GM10266 (cell line): ENCODE measurements around the gene FHIT.

Experiments used
- DNase-seq: peaks from one replicate; pipeline ENCODE4 v3.0.0; 2012; ENCODE audit errors: extremely low spot score
- TF ChIP-seq, protein P1 (sequence below): IDR thresholded peaks from 2 replicates; pipeline ENCODE4 v1.5.1; 2012; ENCODE audit warnings: mild to moderate bottlenecking, low read depth; ENCODE audit not compliant: control insufficient read depth, insufficient read depth; ENCODE audit errors: missing control alignments

The FHIT gene

DNA sequence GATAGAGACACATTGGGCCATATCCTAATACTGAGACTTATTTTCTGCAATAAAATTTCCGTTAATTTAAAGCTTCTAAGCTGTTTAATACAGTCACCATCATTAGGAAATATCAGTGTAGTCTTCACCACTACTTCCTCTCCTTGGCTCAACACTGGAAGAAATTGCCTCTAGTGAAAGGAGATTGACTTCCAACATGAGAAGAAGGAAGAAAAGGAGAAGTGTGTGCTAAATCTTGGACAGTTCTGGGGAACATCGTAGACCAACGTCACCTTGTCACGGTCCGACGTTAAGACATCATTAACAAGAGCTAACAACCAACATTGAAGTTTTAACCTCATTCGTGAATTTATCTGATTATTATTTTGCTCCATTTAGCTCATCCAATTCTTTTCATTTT is 1214.4 kb downstream of the FHIT start:
- TF ChIP-seq, protein P1, sequence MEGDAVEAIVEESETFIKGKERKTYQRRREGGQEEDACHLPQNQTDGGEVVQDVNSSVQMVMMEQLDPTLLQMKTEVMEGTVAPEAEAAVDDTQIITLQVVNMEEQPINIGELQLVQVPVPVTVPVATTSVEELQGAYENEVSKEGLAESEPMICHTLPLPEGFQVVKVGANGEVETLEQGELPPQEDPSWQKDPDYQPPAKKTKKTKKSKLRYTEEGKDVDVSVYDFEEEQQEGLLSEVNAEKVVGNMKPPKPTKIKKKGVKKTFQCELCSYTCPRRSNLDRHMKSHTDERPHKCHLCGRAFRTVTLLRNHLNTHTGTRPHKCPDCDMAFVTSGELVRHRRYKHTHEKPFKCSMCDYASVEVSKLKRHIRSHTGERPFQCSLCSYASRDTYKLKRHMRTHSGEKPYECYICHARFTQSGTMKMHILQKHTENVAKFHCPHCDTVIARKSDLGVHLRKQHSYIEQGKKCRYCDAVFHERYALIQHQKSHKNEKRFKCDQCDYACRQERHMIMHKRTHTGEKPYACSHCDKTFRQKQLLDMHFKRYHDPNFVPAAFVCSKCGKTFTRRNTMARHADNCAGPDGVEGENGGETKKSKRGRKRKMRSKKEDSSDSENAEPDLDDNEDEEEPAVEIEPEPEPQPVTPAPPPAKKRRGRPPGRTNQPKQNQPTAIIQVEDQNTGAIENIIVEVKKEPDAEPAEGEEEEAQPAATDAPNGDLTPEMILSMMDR = no peak
- DNase-seq = no peak

DNA sequence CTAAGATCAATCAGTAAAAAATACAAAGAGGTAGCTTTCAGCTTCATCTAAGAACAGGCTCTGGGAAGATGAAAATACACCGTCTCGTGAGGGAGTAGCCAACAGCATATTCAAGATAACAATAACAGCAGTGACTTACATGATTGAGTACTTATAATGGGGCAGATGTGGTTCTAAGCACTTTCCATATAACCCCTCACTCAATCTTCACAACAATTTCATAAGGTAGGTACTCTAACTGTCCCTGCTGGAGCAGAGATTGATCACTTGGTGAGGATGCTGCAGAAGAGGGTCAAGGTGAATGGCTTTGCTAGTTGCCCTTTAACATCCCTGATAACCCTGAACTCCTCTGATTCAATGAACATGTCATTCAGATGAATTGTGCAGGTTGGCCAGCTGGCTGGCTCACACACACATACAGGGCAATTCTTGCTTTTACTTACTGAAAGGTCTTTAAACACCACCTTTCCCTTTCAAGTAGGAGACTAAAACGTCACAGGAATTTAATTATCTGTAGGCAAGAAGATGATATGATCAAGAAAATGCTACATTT is 1217.3 kb downstream of the FHIT start:
- DNase-seq = no peak

DNA sequence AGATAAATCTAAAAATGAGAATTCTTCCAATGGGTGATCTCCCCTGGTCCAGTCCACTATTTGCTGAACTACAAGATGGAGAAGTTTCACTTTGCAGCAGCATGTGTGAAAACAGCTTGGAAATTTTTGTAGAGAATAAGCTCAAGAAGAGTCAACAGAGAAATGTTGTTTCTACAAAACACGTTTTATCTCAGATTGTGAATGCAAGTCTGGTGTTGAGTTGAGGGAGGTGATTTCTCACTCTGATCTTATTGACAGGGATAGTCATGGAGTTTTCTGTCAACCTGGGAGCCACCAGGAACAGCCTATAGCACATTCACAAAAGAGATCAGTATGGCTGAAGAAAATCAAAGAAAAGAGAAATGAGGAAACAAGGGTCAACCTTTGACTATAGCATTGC is 1220.3 kb downstream of the FHIT start:
- TF ChIP-seq, protein P1 = no peak
- no peak for DNase-seq

More for the DNA sequence above, 1217.3 kb downstream of the FHIT start:
- TF ChIP-seq, protein P1 = no peak

DNA sequence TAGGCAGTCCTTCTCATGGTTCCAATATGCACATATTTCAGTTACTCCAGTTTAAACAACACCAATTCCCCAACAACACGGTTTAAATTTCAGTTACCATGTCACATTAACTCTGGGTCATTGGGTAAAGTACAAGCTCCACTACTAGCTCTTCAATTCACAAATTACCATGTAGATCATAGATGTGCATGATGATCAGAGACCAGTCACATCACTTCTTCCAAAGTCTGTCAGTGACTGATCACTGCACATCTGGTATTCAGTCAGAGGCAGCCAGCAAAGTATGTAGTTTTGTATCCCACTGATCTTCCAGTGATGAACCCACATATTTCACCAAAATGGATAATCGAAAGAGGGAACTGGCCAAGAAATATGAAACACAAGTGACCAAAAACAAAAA is 1223.0 kb downstream of the FHIT start:
- TF ChIP-seq, protein P1 = no peak
- no peak for DNase-seq

DNA sequence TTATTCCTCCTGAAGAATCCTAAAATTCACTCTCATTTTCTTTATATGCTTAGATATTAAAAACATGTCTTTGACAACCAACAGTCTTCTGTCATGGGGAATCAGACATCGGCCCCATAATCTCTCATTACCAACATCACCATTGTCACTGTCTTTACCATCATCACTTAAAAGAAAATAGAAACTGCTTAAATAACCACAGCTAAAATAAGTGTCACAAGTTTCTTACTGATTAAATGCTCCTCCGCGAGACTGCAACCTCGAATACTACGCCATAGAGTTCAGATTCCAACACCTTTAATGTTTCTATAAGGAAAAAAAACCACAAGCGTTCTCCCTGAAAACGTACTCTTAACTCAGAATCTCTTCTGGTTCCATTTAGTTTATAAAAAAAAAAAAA is 1223.9 kb downstream of the FHIT start:
- TF ChIP-seq, protein P1 = no peak
- no peak for DNase-seq

DNA sequence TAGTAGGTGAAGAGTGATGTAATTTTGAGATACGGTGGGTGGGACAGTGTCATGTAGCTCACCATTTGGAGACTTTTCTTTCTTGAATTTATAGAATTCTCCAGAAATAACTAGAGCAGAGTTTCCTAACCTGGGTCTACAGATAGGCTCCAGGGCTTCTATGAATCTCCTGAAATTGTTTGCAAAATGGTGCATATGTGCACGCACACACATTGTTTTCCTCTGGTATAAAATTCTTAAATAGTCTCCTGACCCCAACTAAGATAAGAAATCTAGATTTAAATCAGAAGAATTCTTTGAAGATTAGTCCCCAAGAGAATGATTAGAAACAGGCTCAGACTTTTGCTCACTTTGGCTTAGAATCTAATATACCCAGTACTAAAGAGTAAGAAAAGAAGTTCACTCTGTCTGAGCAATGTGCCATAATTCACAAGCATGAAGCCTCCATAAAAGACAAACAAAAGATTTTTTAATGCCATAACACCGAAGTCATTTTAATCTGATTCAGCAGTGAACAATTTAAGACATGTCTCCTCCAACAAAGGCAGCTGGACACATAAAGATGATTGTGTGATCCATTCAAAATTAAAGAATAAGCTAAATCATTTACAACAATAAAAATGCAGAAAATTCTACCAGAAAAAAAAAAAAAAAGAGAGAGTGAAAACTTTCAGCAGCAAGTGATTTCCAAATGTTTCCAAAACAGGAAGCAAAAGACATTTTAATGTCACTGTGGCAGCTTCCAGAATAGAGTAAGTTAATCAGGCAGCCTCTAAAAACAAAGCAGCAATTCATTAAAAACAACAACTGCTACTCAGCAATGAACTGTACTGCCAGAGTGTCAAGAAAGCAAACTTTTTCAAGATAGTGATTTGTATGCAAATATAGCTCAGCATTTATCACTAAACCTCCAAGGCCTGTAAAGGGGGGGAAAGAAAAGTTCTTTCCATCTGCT is 1225.9 kb downstream of the FHIT start:
- TF ChIP-seq, protein P1 = no peak
- no peak for DNase-seq

DNA sequence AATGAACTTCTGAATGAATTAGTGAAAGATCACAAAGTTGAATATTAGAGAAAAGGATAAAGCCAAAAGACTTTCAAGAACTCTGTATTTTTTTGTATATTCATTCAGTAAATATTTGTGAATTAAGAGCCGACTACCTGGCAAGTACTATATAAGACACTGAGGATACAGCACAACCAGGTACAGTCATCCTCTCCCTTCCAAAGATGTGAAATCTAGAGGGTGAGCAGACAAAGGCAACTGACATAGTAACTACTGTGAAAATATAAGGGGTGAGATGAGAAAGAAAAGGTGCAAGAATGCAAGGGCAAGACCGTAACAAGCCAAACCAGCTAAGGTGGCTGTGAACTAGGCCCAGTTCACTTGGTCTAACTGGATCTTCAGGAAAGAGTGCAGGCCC is 1226.9 kb downstream of the FHIT start:
- TF ChIP-seq, protein P1 = no peak
- DNase-seq = no peak
